ENCODE measurements around the gene EGFL6.
"Not testable (repeated sequence)": the region's sequence is repeated elsewhere in the genome, so short reads cannot be mapped to it uniquely, and the experiment has no call there.

GRCh38 chrX:13641684-13642083 lies 72.3 kb downstream of the EGFL6 start:
- TF ChIP-seq CTCF (IDR thresholded peaks at IDR 0.05); ZFX (IDR thresholded peaks at IDR 0.05; ENCODE audit: borderline replicate concordance): not testable (repeated sequence)
